ENCODE data around the gene CACNA1B.

DNA sequence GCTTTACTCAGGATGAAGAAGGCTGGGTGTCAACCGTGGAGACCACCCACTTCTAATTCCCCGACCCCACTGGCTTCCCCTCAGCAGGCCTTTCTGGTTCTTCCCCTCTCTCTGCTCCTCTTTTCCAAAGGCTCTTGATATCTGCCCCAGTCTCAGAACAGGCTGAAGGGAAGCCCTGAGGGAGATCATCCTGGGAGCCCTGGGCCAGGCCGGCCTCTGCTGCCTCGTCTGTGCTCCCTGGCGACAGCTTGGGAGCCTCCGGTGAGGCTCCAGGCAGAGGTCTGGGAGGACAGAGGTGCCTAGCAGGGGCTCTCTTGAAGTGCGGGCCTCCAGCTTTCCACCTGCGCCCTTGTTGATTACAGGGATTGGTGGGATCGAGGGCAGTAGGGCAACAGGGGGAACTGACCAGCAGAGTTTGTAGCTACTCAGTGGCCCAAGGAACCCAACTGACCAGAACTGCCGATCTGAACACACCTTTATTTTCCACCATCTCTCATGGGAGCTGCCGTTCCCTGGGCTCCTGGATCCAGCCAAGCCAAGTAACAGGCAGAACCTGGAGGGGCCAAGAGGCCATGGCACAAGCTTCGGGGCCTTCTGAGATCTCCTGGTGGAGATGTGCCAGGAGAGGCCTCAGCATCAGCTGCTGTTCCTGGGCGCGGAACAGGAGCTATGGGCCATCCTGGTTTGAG is 198.5 kb downstream of the CACNA1B start:
- TF ChIP-seq, protein P1, sequence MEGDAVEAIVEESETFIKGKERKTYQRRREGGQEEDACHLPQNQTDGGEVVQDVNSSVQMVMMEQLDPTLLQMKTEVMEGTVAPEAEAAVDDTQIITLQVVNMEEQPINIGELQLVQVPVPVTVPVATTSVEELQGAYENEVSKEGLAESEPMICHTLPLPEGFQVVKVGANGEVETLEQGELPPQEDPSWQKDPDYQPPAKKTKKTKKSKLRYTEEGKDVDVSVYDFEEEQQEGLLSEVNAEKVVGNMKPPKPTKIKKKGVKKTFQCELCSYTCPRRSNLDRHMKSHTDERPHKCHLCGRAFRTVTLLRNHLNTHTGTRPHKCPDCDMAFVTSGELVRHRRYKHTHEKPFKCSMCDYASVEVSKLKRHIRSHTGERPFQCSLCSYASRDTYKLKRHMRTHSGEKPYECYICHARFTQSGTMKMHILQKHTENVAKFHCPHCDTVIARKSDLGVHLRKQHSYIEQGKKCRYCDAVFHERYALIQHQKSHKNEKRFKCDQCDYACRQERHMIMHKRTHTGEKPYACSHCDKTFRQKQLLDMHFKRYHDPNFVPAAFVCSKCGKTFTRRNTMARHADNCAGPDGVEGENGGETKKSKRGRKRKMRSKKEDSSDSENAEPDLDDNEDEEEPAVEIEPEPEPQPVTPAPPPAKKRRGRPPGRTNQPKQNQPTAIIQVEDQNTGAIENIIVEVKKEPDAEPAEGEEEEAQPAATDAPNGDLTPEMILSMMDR (IDR thresholded peaks at IDR 0.05) = no peak
- no peak for TF ChIP-seq EZH2 (IDR thresholded peaks at IDR 0.05; ENCODE audit: borderline replicate concordance, insufficient read depth, low read depth, low read length, poor library complexity, severe bottlenecking)
